Loucy (cell line): Measurements from ENCODE around the gene HRH3.

Experiments used
- H2AFZ ChIP-seq: fragments of 200-600 bp; sonication (generic); 2 replicates; pipeline ENCODE4 v1.6.0; 2016; ENCODE audit warnings: antibody characterized with exemption, mild to moderate bottlenecking, low read length, moderate library complexity
- H3F3A ChIP-seq: fragments of 200-600 bp; 2 replicates; pipeline ENCODE4 v1.6.0; 2016; ENCODE audit warnings: antibody characterized with exemption, low read depth, mild to moderate bottlenecking
- H3K27me3 ChIP-seq: fragments of 200-600 bp; sonication (generic); 2 replicates; pipeline ENCODE4 v1.6.1; 2014; ENCODE audit warnings: low read length, mild to moderate bottlenecking; ENCODE audit not compliant: insufficient read depth, poor library complexity, severe bottlenecking
- H3K36me3 ChIP-seq: fragments of 200-600 bp; sonication (generic); 2 replicates; pipeline ENCODE4 v1.6.1; 2016; ENCODE audit warnings: low read length; ENCODE audit not compliant: insufficient read depth
- H3K4me1 ChIP-seq: fragments of 200-600 bp; sonication (generic); 2 replicates; pipeline ENCODE4 v1.5.1; 2014; ENCODE audit warnings: low read length, mild to moderate bottlenecking; ENCODE audit not compliant: insufficient read depth, poor library complexity, severe bottlenecking
- H3K4me2 ChIP-seq: fragments of 200-600 bp; sonication (generic); 2 replicates; pipeline ENCODE4 v1.6.0; 2014; ENCODE audit warnings: antibody characterized with exemption, low read length, low read depth, mild to moderate bottlenecking; ENCODE audit not compliant: poor library complexity, severe bottlenecking
- H3K4me3 ChIP-seq: fragments of 200-600 bp; sonication (generic); 2 replicates; pipeline ENCODE4 v1.5.1; 2014; ENCODE audit warnings: low read length, mild to moderate bottlenecking, mixed read lengths; ENCODE audit not compliant: poor library complexity, severe bottlenecking
- H3K79me2 ChIP-seq: fragments of 200-600 bp; sonication (generic); 2 replicates; pipeline ENCODE4 v1.6.1; 2014; ENCODE audit warnings: low read length; ENCODE audit not compliant: insufficient read depth
- H3K9ac ChIP-seq: fragments of 200-600 bp; sonication (generic); 2 replicates; pipeline ENCODE4 v1.6.0; 2014; ENCODE audit warnings: mild to moderate bottlenecking, low read depth, low read length, moderate library complexity; ENCODE audit not compliant: poor library complexity, severe bottlenecking
- H3K9me2 ChIP-seq: fragments of 200-600 bp; sonication (generic); replicated peaks from 2 replicates; pipeline ENCODE4 v1.6.1; 2016; ENCODE audit warnings: low read depth, low read length, mixed read lengths
- H3K9me3 ChIP-seq: fragments of 200-600 bp; sonication (generic); 2 replicates; pipeline ENCODE4 v1.6.1; 2014; ENCODE audit warnings: mild to moderate bottlenecking, antibody characterized with exemption, low read length, low read depth; ENCODE audit not compliant: insufficient read depth
- H4K20me1 ChIP-seq: fragments of 200-600 bp; sonication (generic); 2 replicates; pipeline ENCODE4 v1.6.0; 2014; ENCODE audit warnings: antibody characterized with exemption, low read length, mild to moderate bottlenecking; ENCODE audit not compliant: insufficient read depth, poor library complexity, severe bottlenecking
- CTCF ChIP-seq: fragments of 200-600 bp; sonication (generic); conservative IDR thresholded peaks from 2 replicates; pipeline ENCODE4 v1.5.1; 2014; ENCODE audit warnings: mild to moderate bottlenecking, antibody characterized with exemption, low read length
- EZH2phosphoT487 ChIP-seq: fragments of 200-600 bp; IDR thresholded peaks from 2 replicates; pipeline ENCODE4 v1.6.1; 2018; ENCODE audit warnings: antibody characterized with exemption, mild to moderate bottlenecking, moderate library complexity, borderline replicate concordance

HRH3 gene

GRCh38 chr20:62255976-62256375 lies 35.9 kb upstream of the HRH3 start:
- H3K27me3 ChIP-seq: no peaks in the 10 kb centered on the region
- no peak overlapping the region for H3K4me2 ChIP-seq
- TF ChIP-seq CTCF (no peak), EZH2phosphoT487 (no peak)
- peaks cover 42% of the 10 kb centered on the region; the same call in 1 of the 2 replicates for H3K36me3 ChIP-seq
- no peak overlapping the region for H2AFZ ChIP-seq
- H3K79me2 ChIP-seq: peaks cover 81% of the 10 kb centered on the region
- H3K9me3 ChIP-seq: no peaks in the 10 kb centered on the region
- no peak overlapping the region for H3K9ac ChIP-seq
- H3K4me1 ChIP-seq: no peaks in the 10 kb centered on the region
- no peaks in the 10 kb centered on the region for H3K9me2 ChIP-seq
- no peak overlapping the region for H3K4me3 ChIP-seq
- no peaks in the 10 kb centered on the region for H3F3A ChIP-seq
- H4K20me1 ChIP-seq: peaks cover 32% of the 10 kb centered on the region

- Histone ChIP-seq H3K4me1 (peaks cover under 1% of the 10 kb centered on the region), H3K79me2 (peaks cover 89% of the 10 kb centered on the region), H3K4me3 (no peak overlapping the region), H2AFZ (no peak overlapping the region), H3K4me2 (no peak overlapping the region), H3F3A (no peaks in the 10 kb centered on the region), H3K9me2 (no peaks in the 10 kb centered on the region), H3K9me3 (no peaks in the 10 kb centered on the region), H3K27me3 (no peaks in the 10 kb centered on the region), H3K9ac (no peak overlapping the region), H4K20me1 (peaks cover 44% of the 10 kb centered on the region), H3K36me3 (peaks cover 29% of the 10 kb centered on the region; the same call in 1 of the 2 replicates)
- TF ChIP-seq EZH2phosphoT487: no peak
- TF ChIP-seq CTCF: no peak
Measured at GRCh38 chr20:62254021-62254724, 34.1 kb upstream of the HRH3 start.

GRCh38 chr20:62253398-62253797 lies 33.3 kb upstream of the HRH3 start:
- Histone ChIP-seq H3K9ac (no peak overlapping the region), H3K9me2 (no peaks in the 10 kb centered on the region), H3K79me2 (peaks cover 88% of the 10 kb centered on the region), H3F3A (no peaks in the 10 kb centered on the region), H3K36me3 (peaks cover 21% of the 10 kb centered on the region; the same call in 1 of the 2 replicates), H3K27me3 (no peaks in the 10 kb centered on the region), H3K9me3 (no peaks in the 10 kb centered on the region), H3K4me2 (no peak overlapping the region), H2AFZ (no peak overlapping the region), H3K4me1 (peaks cover 5% of the 10 kb centered on the region), H3K4me3 (no peak overlapping the region), H4K20me1 (peaks cover 43% of the 10 kb centered on the region)
- no peak for TF ChIP-seq EZH2phosphoT487
- no peak for TF ChIP-seq CTCF
